NT2/D1 (cell line): ENCODE results near the gene ATG2A.

Source experiments
- DNase-seq: peaks from one replicate; pipeline ENCODE4 v3.0.0-alpha.2; 2011; ENCODE audit warnings: low read depth, low spot score
- H3K27me3 ChIP-seq: 2 replicates; pipeline ENCODE4 v1.6.0; 2011; ENCODE audit warnings: mild to moderate bottlenecking; ENCODE audit not compliant: insufficient read length, insufficient read depth
- H3K36me3 ChIP-seq: 2 replicates; pipeline ENCODE4 v1.6.1; 2011; ENCODE audit warnings: mild to moderate bottlenecking, low read length, mixed read lengths; ENCODE audit not compliant: insufficient read depth, insufficient read length
- H3K4me1 ChIP-seq: 2 replicates; pipeline ENCODE4 v1.5.1; 2011; ENCODE audit not compliant: insufficient read depth, insufficient read length
- H3K4me3 ChIP-seq: 2 replicates; pipeline ENCODE4 v1.5.1; 2011; ENCODE audit warnings: low read depth; ENCODE audit not compliant: insufficient read length
- H3K9ac ChIP-seq: 2 replicates; pipeline ENCODE4 v1.6.0; 2011; ENCODE audit warnings: low read depth; ENCODE audit not compliant: insufficient read length
- H3K9me3 ChIP-seq: 2 replicates; pipeline ENCODE4 v1.5.1; 2011; ENCODE audit warnings: mild to moderate bottlenecking, low read length; ENCODE audit not compliant: insufficient read depth
- SUZ12 ChIP-seq: IDR thresholded peaks from 2 replicates; pipeline ENCODE4 v1.6.1; 2011; ENCODE audit not compliant: insufficient read length, insufficient read depth; ENCODE audit errors: extremely low read depth
- YY1 ChIP-seq: IDR thresholded peaks from 2 replicates; pipeline ENCODE4 v1.6.1; 2011; ENCODE audit not compliant: insufficient read length, insufficient read depth
- ZNF274 ChIP-seq: IDR thresholded peaks from 2 replicates; pipeline ENCODE4 v1.6.1; 2011; ENCODE audit warnings: mild to moderate bottlenecking, low read depth, low read length

The ATG2A gene

DNA sequence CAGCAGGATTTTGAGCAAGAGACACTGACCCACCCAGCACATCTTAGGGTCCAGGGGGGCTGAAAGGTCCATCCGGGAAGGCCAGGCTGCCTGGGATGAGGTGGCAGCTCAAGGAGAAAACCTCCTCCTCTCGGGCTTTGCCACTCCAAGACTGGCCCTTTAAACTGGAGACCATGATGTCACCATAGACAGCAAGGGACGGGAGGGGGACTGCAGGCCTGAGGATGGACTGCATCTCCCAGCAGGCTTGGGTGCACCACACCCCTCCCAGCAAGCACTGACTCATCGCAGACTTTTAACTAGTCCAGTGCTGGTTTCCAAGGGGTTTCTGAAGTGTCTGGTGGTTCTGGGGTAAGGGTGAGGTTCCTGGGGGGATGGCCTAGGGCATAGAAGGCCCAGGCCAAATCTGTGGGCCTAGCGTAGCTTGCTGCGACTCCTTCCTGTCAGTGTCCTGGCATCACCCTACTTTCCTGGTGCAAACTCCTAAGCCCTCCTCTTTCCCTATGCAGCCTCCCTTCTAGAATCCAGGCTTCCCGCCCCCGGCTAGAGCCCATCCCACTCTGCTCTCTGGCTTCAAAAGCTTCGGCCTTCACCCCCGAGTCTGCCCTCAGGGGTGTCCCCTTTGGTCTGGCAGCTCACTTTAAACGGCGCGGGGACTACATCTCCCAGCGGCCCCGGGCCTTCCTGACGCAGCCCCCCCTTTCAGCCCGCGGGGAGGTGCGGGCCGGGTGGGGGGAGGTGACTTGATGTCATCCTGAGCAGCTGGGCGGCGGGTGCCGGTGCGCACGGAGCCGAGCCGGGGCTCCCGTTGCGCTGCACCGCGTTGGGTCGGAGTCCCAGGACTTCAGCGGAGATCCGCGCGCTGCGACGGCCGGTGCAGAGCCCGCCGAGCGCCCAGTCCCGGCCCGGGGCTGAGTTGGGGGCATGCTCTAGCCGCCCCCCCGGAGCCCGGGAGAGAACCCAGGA, 7.2 kb upstream of the ATG2A start, which contains the start of gene PPP2R5B:
PPP2R5B (plus strand) TSS at position 746 of the 966 bp plus-strand sequence. CDS start 1,046 bp downstream, outside the sequence.
- Histone ChIP-seq H3K9me3 (no peaks in the 10 kb centered on the region), H3K36me3 (no peaks in the 10 kb centered on the region), H3K4me3 (peak within 1 kb of the TSS; percentile 50), H3K4me1 (peaks cover 15% of the 10 kb centered on the region), H3K27me3 (peaks cover 9% of the 10 kb centered on the region), H3K9ac (peak within 1 kb of the TSS; percentile 86)
- DNase-seq: peak; percentile 82
- TF ChIP-seq ZNF274 (no peak), YY1 (peak; percentile 23)

DNA sequence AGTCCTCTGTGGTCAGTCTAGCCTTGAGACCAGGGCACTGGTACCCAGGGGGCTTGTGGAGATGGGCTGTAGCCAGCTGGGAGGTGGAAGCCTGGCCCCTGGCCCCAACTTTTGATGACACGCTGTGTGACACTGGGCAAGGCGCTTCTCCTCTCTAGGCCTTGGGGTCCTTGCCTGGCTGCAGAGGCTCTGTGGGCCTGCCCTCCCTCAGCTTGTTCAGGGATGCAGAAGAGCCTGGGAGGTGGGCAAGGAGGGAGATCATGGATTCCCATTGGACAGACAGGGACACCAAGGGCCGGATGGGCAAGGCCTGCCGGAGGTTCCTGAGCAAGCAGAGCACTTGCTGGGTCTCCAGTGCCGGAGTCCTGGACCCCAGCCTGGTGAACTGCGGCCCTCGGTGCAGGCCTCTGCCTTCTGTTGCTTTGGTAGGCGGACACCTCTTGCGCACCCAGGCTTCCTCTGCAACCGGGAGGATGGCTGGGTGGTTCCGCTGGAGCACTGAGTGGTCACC, 6.2 kb upstream of the ATG2A start:
- H3K9ac ChIP-seq: no peak overlapping the region
- peaks cover 9% of the 10 kb centered on the region for H3K27me3 ChIP-seq
- no peak for DNase-seq
- H3K9me3 ChIP-seq: no peaks in the 10 kb centered on the region
- H3K4me1 ChIP-seq: peaks cover 15% of the 10 kb centered on the region
- no peak overlapping the region for H3K4me3 ChIP-seq
- no peaks in the 10 kb centered on the region for H3K36me3 ChIP-seq
- TF ChIP-seq ZNF274: no peak
- no peak for TF ChIP-seq SUZ12
- no peak for TF ChIP-seq YY1

DNA sequence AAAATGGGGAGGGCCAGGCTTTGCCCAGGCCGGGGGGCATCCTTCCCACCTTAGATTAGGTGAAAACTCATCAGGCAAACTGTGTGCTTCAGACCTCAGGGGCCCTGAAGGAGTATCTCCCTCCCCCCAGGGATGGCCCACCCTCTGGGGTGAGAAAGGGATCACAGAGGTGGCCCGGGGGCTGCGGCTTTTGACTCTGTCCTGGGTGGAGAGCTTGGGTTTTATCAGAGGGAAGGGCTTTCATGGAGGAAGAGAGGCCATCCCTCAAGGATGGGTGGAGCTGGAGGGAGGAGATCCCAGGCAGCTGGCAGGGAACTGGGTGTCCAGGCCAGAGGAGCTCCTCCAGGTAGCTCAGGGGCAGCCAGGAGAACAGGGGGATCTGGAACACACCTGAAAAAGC, 4.4 kb upstream of the ATG2A start:
- TF ChIP-seq SUZ12 (no peak), ZNF274 (no peak), YY1 (no peak)
- no peak for DNase-seq
- H3K9ac ChIP-seq: no peak overlapping the region
- no peaks in the 10 kb centered on the region for H3K9me3 ChIP-seq
- peaks cover 14% of the 10 kb centered on the region for H3K4me1 ChIP-seq
- H3K36me3 ChIP-seq: no peaks in the 10 kb centered on the region
- H3K4me3 ChIP-seq: no peak overlapping the region
- peaks cover 9% of the 10 kb centered on the region for H3K27me3 ChIP-seq

DNA sequence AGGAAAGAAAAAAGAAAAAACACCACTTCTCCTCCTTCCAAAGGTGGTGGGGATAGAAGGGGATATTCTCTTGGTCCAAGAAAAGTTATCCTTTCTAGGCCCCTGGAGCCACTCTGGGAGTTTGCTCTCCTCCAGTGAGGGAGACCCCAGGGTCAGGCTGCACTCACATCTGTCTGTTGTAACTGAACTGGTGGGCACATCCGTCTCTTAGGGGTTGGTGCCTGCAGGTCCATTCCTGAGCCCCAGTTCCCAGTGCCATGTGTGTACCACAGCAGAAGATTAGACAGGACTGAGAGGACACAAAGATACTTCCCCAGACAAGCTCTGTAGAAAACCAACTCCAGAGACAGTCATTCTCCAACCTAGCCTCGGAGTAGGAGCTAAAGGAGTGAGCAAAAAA, 3.1 kb upstream of the ATG2A start:
- no peak for DNase-seq
- Histone ChIP-seq H3K36me3 (no peaks in the 10 kb centered on the region), H3K9me3 (no peaks in the 10 kb centered on the region), H3K9ac (peak overlapping the region; percentile 23), H3K27me3 (peaks cover 5% of the 10 kb centered on the region), H3K4me1 (peaks cover 7% of the 10 kb centered on the region), H3K4me3 (no peak overlapping the region)
- TF ChIP-seq SUZ12: no peak
- no peak for TF ChIP-seq ZNF274
- no peak for TF ChIP-seq YY1

DNA sequence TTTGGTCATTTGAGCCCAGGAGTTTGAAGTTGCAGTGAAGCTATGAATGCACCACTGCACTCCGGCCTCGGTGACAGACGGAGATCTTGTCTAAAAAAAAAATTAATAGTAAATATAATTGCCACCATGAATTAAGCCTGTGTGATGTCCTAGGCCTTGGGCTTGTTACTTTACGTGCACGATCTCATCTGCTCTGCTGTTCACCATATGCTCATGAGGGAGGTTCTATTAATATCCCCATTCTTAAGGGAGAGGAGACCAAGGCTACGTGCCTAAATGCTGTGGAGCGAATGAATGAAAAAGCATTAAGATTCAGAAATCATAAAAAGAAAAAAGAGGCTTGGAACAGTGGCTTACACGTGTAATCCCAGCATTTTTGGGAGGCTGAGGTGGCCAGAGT, 2.6 kb upstream of the ATG2A start:
- H3K4me3 ChIP-seq: no peak overlapping the region
- peaks cover under 1% of the 10 kb centered on the region for H3K27me3 ChIP-seq
- no peaks in the 10 kb centered on the region for H3K9me3 ChIP-seq
- no peaks in the 10 kb centered on the region for H3K36me3 ChIP-seq
- H3K4me1 ChIP-seq: peaks cover 7% of the 10 kb centered on the region
- TF ChIP-seq YY1 (no peak), SUZ12 (no peak), ZNF274 (no peak)
- no peak overlapping the region for H3K9ac ChIP-seq
- no peak for DNase-seq

DNA sequence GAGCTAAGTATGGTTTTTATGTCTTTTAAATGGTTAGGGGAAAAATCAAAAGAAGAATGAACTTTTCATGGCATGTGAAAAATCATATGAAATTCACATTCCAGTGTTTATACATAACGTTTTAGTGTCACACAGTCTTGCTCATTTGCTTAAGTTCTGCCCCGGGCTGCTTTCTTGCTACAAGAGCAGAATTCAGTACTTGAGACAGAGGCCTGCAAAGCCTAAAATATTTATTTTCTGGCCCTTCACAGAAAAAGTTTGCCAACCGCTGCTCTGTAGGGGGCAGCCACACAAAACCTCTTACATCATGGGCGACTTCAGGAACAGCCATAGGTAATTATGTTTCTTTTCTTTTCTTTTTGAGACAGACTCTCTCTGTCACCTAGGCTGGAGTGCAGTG, 1.0 kb upstream of the ATG2A start:
- H3K9me3 ChIP-seq: no peaks in the 10 kb centered on the region
- H3K4me1 ChIP-seq: no peaks in the 10 kb centered on the region
- peak overlapping the region; percentile 65 for H3K9ac ChIP-seq
- no peak for TF ChIP-seq SUZ12
- no peak for TF ChIP-seq ZNF274
- TF ChIP-seq YY1: no peak
- H3K36me3 ChIP-seq: peaks cover 15% of the 10 kb centered on the region
- no peaks in the 10 kb centered on the region for H3K27me3 ChIP-seq
- peak overlapping the region; percentile 42 for H3K4me3 ChIP-seq
- DNase-seq: no peak

DNA sequence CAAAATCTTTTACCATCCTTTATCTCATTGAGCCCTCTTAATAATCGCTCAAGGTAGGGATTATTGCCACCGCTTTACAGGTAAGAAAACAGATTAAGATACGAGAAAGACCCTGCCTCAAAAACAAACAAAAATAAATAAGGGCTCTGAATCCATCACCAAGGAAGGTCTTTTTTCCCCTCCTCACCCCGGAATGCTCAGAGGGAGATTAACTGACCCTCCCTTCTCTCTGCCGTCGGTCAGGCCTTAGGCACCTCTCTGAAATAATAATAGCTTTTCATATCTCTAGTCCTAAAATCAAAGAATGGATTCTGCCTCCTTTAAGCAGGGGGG, 620 bp upstream of the ATG2A start:
- H3K4me3 ChIP-seq: peak overlapping the region; percentile 42
- no peaks in the 10 kb centered on the region for H3K4me1 ChIP-seq
- H3K36me3 ChIP-seq: peaks cover 19% of the 10 kb centered on the region
- no peak for DNase-seq
- no peaks in the 10 kb centered on the region for H3K9me3 ChIP-seq
- TF ChIP-seq SUZ12 (no peak), YY1 (no peak), ZNF274 (no peak)
- H3K9ac ChIP-seq: peak overlapping the region; percentile 65
- no peaks in the 10 kb centered on the region for H3K27me3 ChIP-seq
